ENCODE results near the gene CXXC5. TPM values are rescaled to one million over a fixed set of nuclear protein-coding genes. Genes with fewer than 3 reads are reported as not detected.

Gene CXXC5
- total RNA-seq, 2 experiments from 2014 or later = 26.7 to 113 TPM

- H3K4me3 ChIP-seq (ENCODE audit: low read depth, low read length, poor library complexity, severe bottlenecking) = no peak overlapping the region
- intact Hi-C loops (cut with micrococcal nuclease; ENCODE audit: unreplicated experiment) = no loop called here
- no peak overlapping the region for H2AFZ ChIP-seq (ENCODE audit: low read length)
- ChIA-PET POLR2A (no interaction called here), CTCF (ENCODE audit: unreplicated experiment) (no interaction called here)
- H3K9me2 ChIP-seq (ENCODE audit: insufficient read depth, low read length) = no peaks in the 10 kb centered on the region
- H3K9me3 ChIP-seq (ENCODE audit: low read length) = no peaks in the 10 kb centered on the region
- no peak for DNase-seq (ENCODE audit: low spot score)
- H3K27ac ChIP-seq (ENCODE audit: low read depth, low read length, poor library complexity, severe bottlenecking) = no peak overlapping the region
- no TSS peak for BruUV-seq (replicated peaks)
- peaks cover 6% of the 10 kb centered on the region; the same call in 1 of the 2 replicates for H3K79me2 ChIP-seq (ENCODE audit: insufficient read depth, low read depth, low read length)
- H3K4me1 ChIP-seq (ENCODE audit: insufficient read depth, low read length, poor library complexity, severe bottlenecking) = peaks cover 27% of the 10 kb centered on the region
- no peaks in the 10 kb centered on the region; the same call in 1 of the 2 replicates for H4K20me1 ChIP-seq (ENCODE audit: insufficient read depth, low read length)
- H3K36me3 ChIP-seq (ENCODE audit: insufficient read depth, low read length) = peaks cover 49% of the 10 kb centered on the region
- H3K4me2 ChIP-seq (ENCODE audit: low read length) = no peak overlapping the region
- no peak for TF ChIP-seq EZH2phosphoT487 (IDR thresholded peaks at IDR 0.05; ENCODE audit: borderline replicate concordance, low read depth, low read length)
These were observed 32.4 kb downstream of the CXXC5 start for GRCh38 chr5:139680368-139681111.

- CTCF ChIA-PET (ENCODE audit: unreplicated experiment) = no interaction called here
- peaks cover 31% of the 10 kb centered on the region for H3K4me1 ChIP-seq (ENCODE audit: insufficient read depth, low read length, poor library complexity, severe bottlenecking)
These were observed 32.9 kb downstream of the CXXC5 start for GRCh38 chr5:139681112-139681458.

GRCh38 chr5:139681466-139681865, 33.3 kb downstream of the CXXC5 start:
- BruUV-seq (replicated peaks) = no TSS peak
- Histone ChIP-seq H3K27ac (ENCODE audit: low read depth, low read length, poor library complexity, severe bottlenecking) (no peak overlapping the region), H3K9me3 (ENCODE audit: low read length) (no peaks in the 10 kb centered on the region), H4K20me1 (ENCODE audit: insufficient read depth, low read length) (no peaks in the 10 kb centered on the region; the same call in 1 of the 2 replicates), H3K79me2 (ENCODE audit: insufficient read depth, low read depth, low read length) (peaks cover 3% of the 10 kb centered on the region; the same call in 1 of the 2 replicates), H2AFZ (ENCODE audit: low read length) (no peak overlapping the region), H3K9me2 (ENCODE audit: insufficient read depth, low read length) (no peaks in the 10 kb centered on the region), H3K4me3 (ENCODE audit: low read depth, low read length, poor library complexity, severe bottlenecking) (no peak overlapping the region), H3K4me2 (ENCODE audit: low read length) (no peak overlapping the region), H3K36me3 (ENCODE audit: insufficient read depth, low read length) (peaks cover 49% of the 10 kb centered on the region), H3K4me1 (ENCODE audit: insufficient read depth, low read length, poor library complexity, severe bottlenecking) (peaks cover 35% of the 10 kb centered on the region)
- DNase-seq (ENCODE audit: low spot score) = no peak
- CTCF ChIA-PET (ENCODE audit: unreplicated experiment) = no interaction called here
- no peak for TF ChIP-seq EZH2phosphoT487 (IDR thresholded peaks at IDR 0.05; ENCODE audit: borderline replicate concordance, low read depth, low read length)
- TF ChIP-seq CTCF (conservative IDR thresholded peaks at IDR 0.05; ENCODE audit: low read length) = no peak
- POLR2A ChIA-PET = no interaction called here
- intact Hi-C loops (cut with micrococcal nuclease; ENCODE audit: unreplicated experiment) = no loop called here

More at GRCh38 chr5:139681112-139681458, 32.9 kb downstream of the CXXC5 start:
- H3K9me3 ChIP-seq (ENCODE audit: low read length) = no peaks in the 10 kb centered on the region
- H3K4me2 ChIP-seq (ENCODE audit: low read length) = no peak overlapping the region
- peaks cover 3% of the 10 kb centered on the region; the same call in 1 of the 2 replicates for H3K79me2 ChIP-seq (ENCODE audit: insufficient read depth, low read depth, low read length)
- H3K9me2 ChIP-seq (ENCODE audit: insufficient read depth, low read length) = no peaks in the 10 kb centered on the region
- H2AFZ ChIP-seq (ENCODE audit: low read length) = no peak overlapping the region
- H3K27ac ChIP-seq (ENCODE audit: low read depth, low read length, poor library complexity, severe bottlenecking) = no peak overlapping the region
- H4K20me1 ChIP-seq (ENCODE audit: insufficient read depth, low read length) = no peaks in the 10 kb centered on the region; the same call in 1 of the 2 replicates
- TF ChIP-seq EZH2phosphoT487 (IDR thresholded peaks at IDR 0.05; ENCODE audit: borderline replicate concordance, low read depth, low read length) (no peak), CTCF (conservative IDR thresholded peaks at IDR 0.05; ENCODE audit: low read length) (no peak)
- intact Hi-C loops (cut with micrococcal nuclease; ENCODE audit: unreplicated experiment) = no loop called here
- H3K36me3 ChIP-seq (ENCODE audit: insufficient read depth, low read length) = peaks cover 49% of the 10 kb centered on the region
- no peak for DNase-seq (ENCODE audit: low spot score)
- POLR2A ChIA-PET = no interaction called here
- no peak overlapping the region for H3K4me3 ChIP-seq (ENCODE audit: low read depth, low read length, poor library complexity, severe bottlenecking)
- no TSS peak for BruUV-seq (replicated peaks)
